GM12878 (cell line): Measurements from ENCODE around the gene SUSD6. TPM values are rescaled to one million over a fixed set of nuclear protein-coding genes. Genes with fewer than 3 reads are reported as not detected.
"Not testable (repeated sequence)": the region's sequence is repeated elsewhere in the genome, so short reads cannot be mapped to it uniquely, and the experiment has no call there.

Experiments used
- ATAC-seq: fragments of 200-7000 bp; cut with Tn5 transposase; 3 replicates; pipeline ENCODE4 v1.9.1; 2020; ENCODE audit warnings: mild to moderate bottlenecking, moderate library complexity
- BruUV-seq: library from RNA; stranded (reverse); fragments of 400-500 nt; replicated peaks from 2 replicates; lab custom pipeline; 2021; lab: Mats Ljungman, UMichigan
- CTCF ChIA-PET: fragments of 300-600 bp; sonication (Branson Sonifier 250); formaldehyde crosslinking; extraction: SDS; loops from one replicate; lab custom pipeline; 2021; ENCODE audit warnings: inconsistent platforms; lab: Yijun Ruan, JAX
- POLR2A ChIA-PET: fragments of 350-600 bp; formaldehyde crosslinking; extraction: SDS; loops from one replicate; lab custom pipeline; 2021; ENCODE audit warnings: inconsistent platforms; lab: Charles Lee
- RAD21 ChIA-PET: fragments of 300-600 bp; sonication (Branson Sonifier 250); formaldehyde crosslinking; loops from one replicate; lab custom pipeline; 2023; ENCODE audit warnings: antibody characterized with exemption; ENCODE audit not compliant: unreplicated experiment; lab: Charles Lee
- SMC1A ChIA-PET: fragments of 300-600 bp; sonication (Branson Sonifier 250); formaldehyde crosslinking; loops from one replicate; lab custom pipeline; 2023; ENCODE audit not compliant: unreplicated experiment, uncharacterized antibody; lab: Charles Lee
- DNase-seq: peaks from one replicate; pipeline ENCODE4 v3.0.0-alpha.2; 2011; ENCODE audit warnings: low read depth, low spot score
- FAIRE-seq: peaks from 3 replicates; lab custom pipeline; 2011; peaks lifted over from hg19 to GRCh38; lab: Jason Lieb, UNC
- H2AFZ ChIP-seq: 2 replicates; pipeline ENCODE4 v1.6.0; 2011; ENCODE audit warnings: low read depth, low read length, control low read depth; ENCODE audit not compliant: control insufficient read depth
- H3K27ac ChIP-seq: 2 replicates; pipeline ENCODE4 v1.5.1; 2011; ENCODE audit warnings: control low read depth; ENCODE audit not compliant: control insufficient read depth, insufficient read depth
- H3K27me3 ChIP-seq, 2 experiments: replicated peaks in 1 of 2; 2 replicates each; pipeline versions ENCODE4 v1.6.0 to v1.6.1; 2011; ENCODE audit warnings: low read length in 1 of 2; ENCODE audit not compliant: control insufficient read depth in 2 of 2, insufficient read depth in 2 of 2
- H3K36me3 ChIP-seq, 2 experiments: 2 replicates each; pipeline ENCODE4 v1.5.1; 2011; ENCODE audit warnings: low read length in 1 of 2; ENCODE audit not compliant: control insufficient read depth in 2 of 2, insufficient read depth in 2 of 2
- H3K4me1 ChIP-seq: 2 replicates; pipeline ENCODE4 v1.6.1; 2011; ENCODE audit warnings: mild to moderate bottlenecking, low read length, moderate library complexity, mixed read lengths; ENCODE audit not compliant: control insufficient read depth, insufficient read depth
- H3K4me2 ChIP-seq: 2 replicates; pipeline ENCODE4 v1.6.0; 2011; ENCODE audit warnings: control low read depth; ENCODE audit not compliant: control insufficient read depth, insufficient read depth
- H3K4me3 ChIP-seq: fragments of 200-600 bp; sonication (generic); 2 replicates; pipeline ENCODE4 v1.5.1; 2016
- H3K79me2 ChIP-seq: 2 replicates; pipeline ENCODE4 v1.6.0; 2011; ENCODE audit warnings: low read length; ENCODE audit not compliant: control insufficient read depth, insufficient read depth
- H3K9ac ChIP-seq: 2 replicates; pipeline ENCODE4 v1.8.0; 2011; ENCODE audit warnings: low read length, control low read depth, mixed read lengths; ENCODE audit not compliant: control insufficient read depth, insufficient read depth
- H3K9me3 ChIP-seq: replicated peaks from 3 replicates; pipeline ENCODE4 v1.5.1; 2011; ENCODE audit warnings: mild to moderate bottlenecking, low read length; ENCODE audit not compliant: control insufficient read depth, insufficient read depth
- H4K20me1 ChIP-seq: 2 replicates; pipeline ENCODE4 v1.6.0; 2011; ENCODE audit not compliant: control insufficient read depth, insufficient read depth
- MLLT1 ChIP-seq: fragments of 450-650 bp; IDR thresholded peaks from 2 replicates; pipeline ENCODE4 v1.6.1; 2016; ENCODE audit warnings: mild to moderate bottlenecking
- POLR2AphosphoS5 ChIP-seq: IDR thresholded peaks from 2 replicates; pipeline ENCODE4 v1.6.1; 2011; ENCODE audit warnings: mild to moderate bottlenecking, low read length, inconsistent platforms
- WGBS: methylation state at CpG from one replicate; pipeline ENCODE4 v1.1.6; 2016; ENCODE audit warnings: low lambda C conversion rate; ENCODE audit not compliant: insufficient replicate concordance, insufficient coverage; ENCODE audit errors: missing lambda C conversion rate; 5-methylcytosine and 5-hydroxymethylcytosine counted together
- in situ Hi-C: fragments of 300-500 bp; cut with MboI; formaldehyde crosslinking; loops from 9 replicates; pipeline ENCODE4 v1.14.3; 2018; ENCODE audit warnings: mixed read lengths
- intact Hi-C: fragments of 100-400 bp; cut with micrococcal nuclease; formaldehyde crosslinking; loops from one replicate; pipeline ENCODE4 v1.14.2; 2022; ENCODE audit not compliant: unreplicated experiment
- polyA plus RNA-seq, 11 experiments: library from polyadenylated mRNA; depleted of rRNA in 4 of 11; unstranded in 6 of 11; stranded (reverse) in 5 of 11; fragments of >200 nt; fragmentation: Nextera tagmentation in 4 of 11; fragmentation: Illumina TruSeq in 1 of 11; extraction: Ambion mirVana in 4 of 11; extraction: Trizol in 1 of 11; gene quantifications; 1 replicate in 1 of 11; 2 replicates in 10 of 11; pipeline versions ENCODE4 v1.2.1 to v1.2.3, GENCODE V29; 2011 to 2016; ENCODE audit warnings: inconsistent platforms in 2 of 11, missing spikeins in 2 of 11, low read depth in 1 of 11
- total RNA-seq, 4 experiments: library from RNA; depleted of rRNA in 3 of 4; stranded (reverse); fragments of >200 nt in 3 of 4; fragmentation: Illumina TruSeq in 1 of 4; extraction: Trizol in 1 of 4; gene quantifications; 2 replicates each; pipeline versions ENCODE4 v1.2.1 to v1.2.3, GENCODE V29; 2013 to 2021

SUSD6 gene
- total and polyA plus RNA-seq, 10 of the 15 experiments (the other 5 are each of a cell fraction or from before 2014, with no cell fraction given): 6.6 to 39.8 (median 20.2) TPM

- H3K27ac ChIP-seq: peak overlapping the region; percentile 96
These were observed 36.2 kb downstream of the SUSD6 start for GRCh38 chr14:69647642-69648041.

More at GRCh38 chr14:69647642-69648041, 36.2 kb downstream of the SUSD6 start:
- DNase-seq, intact Hi-C loops, BruUV-seq, ATAC-seq, H3K27me3 ChIP-seq, H4K20me1 ChIP-seq, H2AFZ ChIP-seq, in situ Hi-C loops, FAIRE-seq, H3K9ac ChIP-seq: not testable (repeated sequence)
- peak overlapping the region; percentile 98 for H3K4me2 ChIP-seq
- CTCF ChIA-PET: interaction anchor here (0.6 to 6.1 kb wide), 8 partner anchors 9 to 1830 kb away, joined by 3 to 36 read pairs (median 10); no protein-coding TSS in a partner anchor
- POLR2A ChIA-PET: interaction anchor here (1.3 to 9.8 kb wide), 9 partner anchors 10 to 35 kb away, joined by 3 to 88 read pairs (median 18); partner anchors contain the start of gene SUSD6
- H3K79me2 ChIP-seq: peaks cover 97% of the 10 kb centered on the region
- H3K4me3 ChIP-seq: peak overlapping the region; percentile 56; the same call in 1 of the 2 replicates
- H3K4me1 ChIP-seq: peaks cover 69% of the 10 kb centered on the region
- H3K36me3 ChIP-seq: peaks cover under 1 to 12% of the 10 kb centered on the region in 2 experiments; a peak in 3 of 4 replicates
- peaks cover 17% of the 10 kb centered on the region for H3K9me3 ChIP-seq
- RAD21 ChIA-PET: interaction anchor here (1.1 to 9.9 kb wide), 11 partner anchors 10 to 380 kb away, joined by 4 to 178 read pairs (median 10); partner anchors contain the start of gene SUSD6
- SMC1A ChIA-PET: interaction anchor here (0.9 to 11.9 kb wide), 11 partner anchors 12 to 48 kb away, joined by 3 to 336 read pairs (median 15); partner anchors contain the start of gene SUSD6
- WGBS: 93% methylated on average over 11 of the region's 11 CpGs
- TF ChIP-seq POLR2AphosphoS5 (0 out of 2 replicates have a peak, but pooled peaks have one; percentile 11), MLLT1 (peak; percentile 94; the same call in 1 of the 2 replicates)
